ENCODE results near the gene ZNF609. TPM values are rescaled to one million over a fixed set of nuclear protein-coding genes. Genes with fewer than 3 reads are reported as not detected.

Gene ZNF609
- total RNA-seq, 2 donors from 2014 or later, result 13.4 to 23.7 TPM

GRCh38 chr15:64731805-64732151 lies 271.4 kb downstream of the ZNF609 start:
- H3K27ac ChIP-seq, result no peak overlapping the region
- peaks cover 0 to 5% of the 10 kb centered on the region in 2 donors for H3K4me1 ChIP-seq
- H3K27me3 ChIP-seq, result no peaks in the 10 kb centered on the region
- no peaks in the 10 kb centered on the region for H3K9me3 ChIP-seq
- no peak for TF ChIP-seq CTCF (IDR thresholded peaks at IDR 0.05)
- no peak for DNase-seq (ENCODE audit: low spot score)
- H3K36me3 ChIP-seq, result peaks cover 32% of the 10 kb centered on the region
- no peak overlapping the region for H3K4me3 ChIP-seq

GRCh38 chr15:64732156-64732860 lies 271.9 kb downstream of the ZNF609 start:
- no peaks in the 10 kb centered on the region for H3K9me3 ChIP-seq
- DNase-seq (ENCODE audit: low spot score), result no peak
- peaks cover 0 to 8% of the 10 kb centered on the region in 2 donors for H3K4me1 ChIP-seq
- H3K36me3 ChIP-seq, result peaks cover 33% of the 10 kb centered on the region
- no peak overlapping the region for H3K27ac ChIP-seq
- H3K27me3 ChIP-seq, result no peaks in the 10 kb centered on the region
- no peak overlapping the region for H3K4me3 ChIP-seq
- TF ChIP-seq CTCF (IDR thresholded peaks at IDR 0.05), result no peak

Other genes starting within 250 kb of the ZNF609 start
- gene CSNK1G1, start 104.4 kb upstream of the ZNF609 start, total RNA-seq, result 1 to 10 TPM; 3.5 to 4.8 TPM
- not detected for gene PCLAF, start 79.1 kb upstream of the ZNF609 start, total RNA-seq
- gene TRIP4, start 72.7 kb upstream of the ZNF609 start, total RNA-seq, result 1 to 10 TPM; 7.8 to 8.7 TPM